HFF-Myc (cell line): ENCODE measurements around the gene FERMT2.

ENCODE experiments used
- DNase-seq: peaks from one replicate; pipeline ENCODE4 v3.0.0-alpha.2; 2011; ENCODE audit warnings: low read depth; ENCODE audit errors: extremely low read depth
- H3K4me3 ChIP-seq: replicated peaks from 2 replicates; pipeline ENCODE4 v1.5.1; 2011; ENCODE audit warnings: low read depth, mild to moderate bottlenecking, control low read depth, low read length
- CTCF ChIP-seq: IDR thresholded peaks from 2 replicates; pipeline ENCODE4 v1.5.1; 2012; ENCODE audit warnings: mild to moderate bottlenecking, low read depth, low read length, control low read depth; ENCODE audit errors: missing control alignments

The FERMT2 gene

GRCh38 chr14:52852810-52853521, 97.9 kb downstream of the FERMT2 start:
- TF ChIP-seq CTCF = no peak
- H3K4me3 ChIP-seq = no peak overlapping the region
- DNase-seq = no peak

GRCh38 chr14:52850451-52850909, 100.4 kb downstream of the FERMT2 start:
- no peak overlapping the region for H3K4me3 ChIP-seq
- no peak for TF ChIP-seq CTCF
- DNase-seq = no peak

DNA sequence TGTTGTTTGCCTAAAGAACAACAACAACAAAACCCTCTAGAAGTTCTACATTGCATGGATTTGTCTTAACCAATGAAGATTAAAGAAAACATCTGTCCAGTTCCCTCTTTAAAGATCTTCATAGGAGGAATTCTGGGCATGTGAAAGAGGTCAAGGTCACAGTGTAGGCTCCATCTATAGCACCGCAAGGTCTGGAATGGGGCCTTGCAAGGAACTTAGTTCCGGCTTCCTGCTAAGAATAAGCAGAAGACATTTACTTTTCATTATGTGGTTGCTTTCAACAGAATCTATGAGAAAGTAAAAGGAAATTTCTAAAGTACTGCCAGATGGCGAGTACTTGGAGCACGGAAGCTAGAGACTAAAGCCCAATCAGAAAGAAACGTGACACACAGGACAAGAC, 102.2 kb downstream of the FERMT2 start:
- no peak for DNase-seq
- TF ChIP-seq CTCF = no peak
- H3K4me3 ChIP-seq = no peak overlapping the region

DNA sequence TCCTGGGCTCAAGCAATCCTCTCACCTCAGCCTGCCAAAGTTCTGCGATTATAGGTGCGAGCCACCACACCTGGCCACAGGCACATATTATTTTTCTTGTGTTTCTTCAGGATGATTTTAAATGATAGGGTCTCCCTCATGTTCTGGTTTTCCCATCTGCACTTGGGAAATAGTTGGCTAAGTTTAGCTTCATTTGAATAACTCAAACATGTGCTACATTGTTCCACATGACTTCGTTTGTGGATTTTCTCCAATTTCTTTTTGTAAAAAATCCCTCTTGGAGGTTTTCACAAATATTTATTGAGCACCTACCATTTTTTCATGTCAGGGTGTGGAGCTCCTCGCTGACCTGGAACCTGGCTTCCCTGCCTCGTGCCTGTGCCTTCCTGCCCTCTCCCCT, 104.3 kb downstream of the FERMT2 start:
- TF ChIP-seq CTCF = no peak
- no peak overlapping the region for H3K4me3 ChIP-seq
- DNase-seq = no peak

DNA sequence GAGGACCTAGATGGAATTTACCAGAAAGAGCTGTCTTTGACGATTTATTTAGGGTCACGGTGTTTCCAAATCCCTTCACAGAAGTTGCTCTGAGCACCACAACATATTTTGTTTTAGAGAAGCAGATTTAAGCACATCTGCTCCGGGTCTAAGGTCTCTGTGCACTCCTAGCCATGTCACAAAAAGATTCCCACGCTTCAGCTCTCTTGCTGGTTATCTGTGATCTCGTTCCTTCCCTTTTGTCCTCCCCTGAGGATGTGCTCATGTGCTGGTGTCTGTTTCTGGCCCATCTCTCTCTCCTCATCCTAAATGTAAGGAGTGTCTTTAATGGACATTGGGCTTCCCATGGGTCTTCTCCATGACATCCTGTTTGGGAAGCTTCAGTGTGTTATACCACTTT, 105.8 kb downstream of the FERMT2 start:
- TF ChIP-seq CTCF = no peak
- no peak overlapping the region for H3K4me3 ChIP-seq
- DNase-seq = no peak

- H3K4me3 ChIP-seq = no peak overlapping the region
- TF ChIP-seq CTCF = no peak
- no peak for DNase-seq
These were observed 106.4 kb downstream of the FERMT2 start for GRCh38 chr14:52844262-52845060.

DNA sequence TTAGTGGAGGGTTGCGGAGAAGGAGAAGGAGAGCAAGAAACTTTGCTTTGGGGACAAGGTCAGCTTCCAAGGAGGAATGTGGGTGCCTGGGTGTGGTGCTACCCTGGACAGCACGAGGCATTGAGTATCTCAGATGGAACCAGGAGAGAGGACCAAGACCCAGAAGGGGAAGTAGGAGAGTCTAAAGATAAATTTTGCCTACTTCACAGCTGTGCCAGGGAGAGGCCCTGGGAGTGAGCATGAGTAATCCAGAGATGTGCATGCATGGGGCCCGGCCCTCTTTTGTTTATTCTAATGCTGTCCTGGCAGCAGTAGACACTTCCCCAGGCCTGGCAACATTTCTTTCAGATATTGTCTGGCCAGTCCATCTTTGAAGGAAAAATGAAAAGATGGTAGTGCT, 110.0 kb downstream of the FERMT2 start:
- no peak for TF ChIP-seq CTCF
- no peak overlapping the region for H3K4me3 ChIP-seq
- no peak for DNase-seq
